ENCODE data around the gene TMTC1.

DNA sequence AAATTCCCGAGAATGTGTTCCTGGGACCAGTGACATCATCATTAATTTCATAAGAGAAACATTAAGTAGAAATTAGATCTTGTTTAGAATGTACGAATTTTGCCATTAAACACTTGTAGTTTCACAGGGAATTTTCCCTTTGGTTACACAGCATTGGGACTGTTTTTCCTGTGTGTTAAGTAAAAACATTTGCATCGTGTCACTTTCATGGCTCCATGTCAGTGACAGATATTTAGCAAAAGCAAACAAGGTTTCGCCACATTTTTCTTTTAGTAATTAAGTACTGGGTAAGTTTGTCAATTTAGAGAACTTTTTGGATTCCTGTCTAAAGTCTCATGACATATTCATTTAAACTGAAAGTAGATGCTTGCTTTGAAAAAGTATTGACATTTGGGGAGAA is 240.7 kb downstream of the TMTC1 start:
- TF ChIP-seq GATA1 (IDR thresholded peaks at IDR 0.05; ENCODE audit: low read depth, low read length) (no peak), POLR2A (IDR thresholded peaks at IDR 0.05; ENCODE audit: low read length) (no peak)
